OCI-LY1 (cell line): ENCODE measurements around the gene TCP11L2.

ENCODE experiments used
- EZH2 ChIP-seq: fragments of 200-600 bp; sonication (generic), shearing (Covaris generic); IDR thresholded peaks from 2 replicates; pipeline ENCODE4 v1.8.0; 2017; ENCODE audit warnings: borderline replicate concordance, mixed run types, mild to moderate bottlenecking, antibody characterized with exemption, low read length, moderate library complexity, mixed read lengths
- TF ChIP-seq, protein P1 (sequence below): fragments of 200-600 bp; sonication (generic), shearing (Covaris generic); IDR thresholded peaks from 2 replicates; pipeline ENCODE4 v1.5.1; 2017; ENCODE audit warnings: mild to moderate bottlenecking, antibody characterized with exemption, low read length, moderate library complexity, mixed read lengths

DNA sequence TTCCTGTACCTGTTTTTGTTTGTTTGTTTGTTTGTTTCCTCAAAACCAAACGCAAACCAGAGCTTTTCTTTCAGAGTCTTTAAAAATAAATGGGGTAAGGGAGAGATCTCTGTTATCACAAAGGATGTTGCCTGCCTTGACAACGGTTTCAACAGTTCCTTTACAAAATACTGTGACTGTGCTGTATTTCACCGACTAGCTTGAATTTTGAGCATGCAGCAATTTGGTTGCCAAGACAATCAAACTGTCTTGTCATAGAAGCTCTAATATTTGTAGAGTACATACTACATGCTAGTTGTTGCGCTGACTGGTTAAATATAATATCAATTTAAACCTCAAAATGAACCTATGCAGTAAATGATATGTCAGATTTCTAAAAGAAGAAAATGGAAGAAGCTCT is 22.4 kb upstream of the TCP11L2 start:
- TF ChIP-seq, protein P1, sequence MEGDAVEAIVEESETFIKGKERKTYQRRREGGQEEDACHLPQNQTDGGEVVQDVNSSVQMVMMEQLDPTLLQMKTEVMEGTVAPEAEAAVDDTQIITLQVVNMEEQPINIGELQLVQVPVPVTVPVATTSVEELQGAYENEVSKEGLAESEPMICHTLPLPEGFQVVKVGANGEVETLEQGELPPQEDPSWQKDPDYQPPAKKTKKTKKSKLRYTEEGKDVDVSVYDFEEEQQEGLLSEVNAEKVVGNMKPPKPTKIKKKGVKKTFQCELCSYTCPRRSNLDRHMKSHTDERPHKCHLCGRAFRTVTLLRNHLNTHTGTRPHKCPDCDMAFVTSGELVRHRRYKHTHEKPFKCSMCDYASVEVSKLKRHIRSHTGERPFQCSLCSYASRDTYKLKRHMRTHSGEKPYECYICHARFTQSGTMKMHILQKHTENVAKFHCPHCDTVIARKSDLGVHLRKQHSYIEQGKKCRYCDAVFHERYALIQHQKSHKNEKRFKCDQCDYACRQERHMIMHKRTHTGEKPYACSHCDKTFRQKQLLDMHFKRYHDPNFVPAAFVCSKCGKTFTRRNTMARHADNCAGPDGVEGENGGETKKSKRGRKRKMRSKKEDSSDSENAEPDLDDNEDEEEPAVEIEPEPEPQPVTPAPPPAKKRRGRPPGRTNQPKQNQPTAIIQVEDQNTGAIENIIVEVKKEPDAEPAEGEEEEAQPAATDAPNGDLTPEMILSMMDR: no peak
- no peak for TF ChIP-seq EZH2
